Measurements from ENCODE around the gene CLDN20. TPM values are rescaled to one million over a fixed set of nuclear protein-coding genes. Genes with fewer than 3 reads are reported as not detected.
"Not testable (repeated sequence)": the region's sequence is repeated elsewhere in the genome, so short reads cannot be mapped to it uniquely, and the experiment has no call there.

Gene CLDN20
- total RNA-seq, 1 donor: not detected

DNA sequence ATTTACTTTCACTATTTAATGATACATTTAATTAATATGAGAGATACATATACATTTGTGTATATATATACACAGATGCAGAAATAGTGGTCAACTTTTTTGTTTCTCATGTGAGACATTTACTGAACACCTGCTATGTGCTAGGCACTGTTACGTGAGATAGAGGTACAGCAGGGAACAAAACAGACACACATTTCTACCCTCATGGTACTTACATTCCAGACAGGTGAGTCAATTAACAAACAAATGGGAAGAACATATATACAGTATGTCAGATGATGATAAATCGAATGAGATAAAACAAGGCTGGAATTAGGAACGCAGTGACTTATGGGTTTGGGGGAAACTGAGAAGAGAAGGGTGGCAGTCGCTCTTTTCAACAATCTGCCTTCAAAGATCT, 45.3 kb downstream of the CLDN20 start:
- DNase-seq (ENCODE audit: low read depth in 2 of 3, low spot score in 2 of 3): no peak

- DNase-seq (ENCODE audit: low read depth in 2 of 3, low spot score in 2 of 3): no peak
Measured at GRCh38 chr6:155310596-155310995, 46.8 kb downstream of the CLDN20 start.

- DNase-seq (ENCODE audit: low read depth in 2 of 3, low spot score in 2 of 3): no peak
Measured at GRCh38 chr6:155311086-155311485, 47.3 kb downstream of the CLDN20 start.

GRCh38 chr6:155311583-155311982, 47.8 kb downstream of the CLDN20 start:
- DNase-seq (ENCODE audit: low read depth in 2 of 3, low spot score in 2 of 3): no peak

DNA sequence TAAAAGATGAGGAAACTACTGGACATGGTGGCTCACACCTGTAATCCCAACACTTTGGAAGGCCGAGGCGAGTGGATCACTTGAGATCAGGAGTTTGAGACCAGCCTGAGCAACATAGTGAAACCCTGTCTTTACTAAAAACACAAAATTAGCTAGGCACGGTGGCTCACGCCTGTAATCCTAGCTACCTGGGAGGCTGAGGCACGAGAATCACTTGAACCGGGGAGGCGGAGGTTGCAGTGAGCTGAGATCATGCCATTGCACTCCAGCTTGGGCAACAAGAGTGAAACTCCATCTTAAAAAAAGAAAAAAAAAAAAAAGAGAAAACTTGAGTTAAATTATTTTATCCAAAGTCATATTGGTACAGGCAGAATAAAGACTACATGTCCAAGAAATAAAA, 49.1 kb downstream of the CLDN20 start:
- not testable (repeated sequence) for DNase-seq (ENCODE audit: low read depth in 2 of 3, low spot score in 2 of 3)

- DNase-seq (ENCODE audit: low read depth in 2 of 3, low spot score in 2 of 3): peak in 2 of 3 donors; percentile 50 to 54
Measured at GRCh38 chr6:155313602-155314091, 49.8 kb downstream of the CLDN20 start.

DNA sequence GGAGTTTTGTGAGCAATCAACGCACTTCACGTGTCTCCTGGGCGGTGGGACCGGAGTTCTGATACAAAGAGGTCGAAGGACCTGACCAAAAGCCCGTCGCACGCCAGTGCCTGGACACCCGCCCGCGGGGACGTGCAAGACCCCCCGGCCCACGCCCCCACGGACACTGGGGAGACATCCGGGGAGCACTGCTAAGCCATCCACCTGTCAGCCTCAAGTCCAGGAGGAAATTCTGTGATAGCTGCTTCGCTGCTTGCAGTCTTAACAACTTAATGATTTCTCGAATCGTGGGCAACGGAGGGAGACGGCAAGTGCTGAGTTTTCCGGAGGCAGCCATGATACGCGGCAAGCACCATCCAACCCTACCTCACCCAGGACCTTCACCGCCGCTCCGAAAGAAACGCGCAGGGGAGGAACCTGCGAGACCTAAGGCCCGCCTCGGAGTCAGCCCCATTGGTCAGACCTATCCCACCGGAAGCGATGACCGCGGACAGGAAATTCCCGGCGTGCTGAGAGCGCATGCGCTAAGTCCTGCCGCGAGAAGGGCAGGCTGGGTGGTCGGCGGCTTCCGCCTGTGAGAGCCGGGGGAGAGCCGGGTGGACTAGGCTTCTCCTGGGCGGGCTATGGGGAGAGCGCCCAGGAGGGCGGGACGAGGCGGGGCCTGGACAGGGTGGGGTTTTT, 50.4 kb downstream of the CLDN20 start, which contains the start of gene TFB1M:
Gene TFB1M (minus strand): TSS at position 393 of the 681 bp plus-strand sequence. CDS start 56 bp downstream, at position 337.
- peak; percentile 94 to 99 (median 99) for DNase-seq (ENCODE audit: low read depth in 2 of 3, low spot score in 2 of 3)

GRCh38 chr6:155314773-155315515, 51.1 kb downstream of the CLDN20 start:
- peak in 2 of 3 donors; percentile 57 to 80 for DNase-seq (ENCODE audit: low read depth in 2 of 3, low spot score in 2 of 3)

GRCh38 chr6:155315516-155315871, 51.7 kb downstream of the CLDN20 start:
- no peak for DNase-seq (ENCODE audit: low read depth in 2 of 3, low spot score in 2 of 3)

GRCh38 chr6:155316419-155316818, 52.6 kb downstream of the CLDN20 start:
- no peak for DNase-seq (ENCODE audit: low read depth in 2 of 3, low spot score in 2 of 3)

- DNase-seq (ENCODE audit: low read depth in 2 of 3, low spot score in 2 of 3): no peak
Measured at GRCh38 chr6:155317186-155317585, 53.4 kb downstream of the CLDN20 start.

GRCh38 chr6:155319902-155320301, 56.1 kb downstream of the CLDN20 start:
- peak in 1 of 3 donors; percentile 17 for DNase-seq (ENCODE audit: low read depth in 2 of 3, low spot score in 2 of 3)

GRCh38 chr6:155324172-155324571, 60.4 kb downstream of the CLDN20 start:
- no peak for DNase-seq (ENCODE audit: low read depth in 2 of 3, low spot score in 2 of 3)

GRCh38 chr6:155324993-155325392, 61.2 kb downstream of the CLDN20 start:
- no peak for DNase-seq (ENCODE audit: low read depth in 2 of 3, low spot score in 2 of 3)

DNA sequence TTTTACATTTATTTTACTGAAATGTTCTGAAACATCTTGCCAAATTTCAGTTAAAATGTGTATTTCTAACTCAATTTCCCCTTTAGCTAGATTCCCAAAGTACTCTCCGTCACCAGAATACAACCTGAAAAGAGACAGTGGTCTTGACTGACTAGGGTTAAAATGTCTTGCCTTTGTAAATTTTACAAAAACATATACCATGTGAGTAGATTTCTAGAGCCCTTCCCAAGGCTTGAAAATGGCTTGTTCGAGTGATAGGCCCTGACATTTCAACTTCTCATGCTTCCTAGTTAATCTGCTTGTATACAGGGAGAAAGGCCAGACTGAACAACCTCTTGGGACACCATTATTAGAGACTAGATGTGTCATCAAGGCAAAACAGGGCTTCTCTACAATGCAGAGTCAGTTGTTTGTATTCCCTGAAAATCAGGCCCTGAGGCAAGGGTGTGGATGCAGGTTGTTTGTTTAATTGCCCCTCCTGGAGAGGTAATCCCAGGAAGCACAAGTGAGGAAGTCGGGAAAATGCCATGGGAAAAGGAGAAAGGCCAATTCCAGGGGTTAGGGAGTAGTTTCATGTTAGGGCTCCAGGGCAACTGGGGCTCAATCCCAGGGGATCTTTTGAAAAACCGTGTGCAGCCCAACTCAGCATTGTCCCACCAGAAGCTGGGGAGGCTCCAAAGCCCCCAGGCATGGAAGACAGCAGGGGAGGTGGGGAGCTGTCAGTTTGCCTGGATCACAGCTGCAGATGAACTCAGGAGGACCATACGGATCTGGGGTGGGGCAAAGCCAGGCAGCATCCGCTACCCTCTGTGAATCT, 62.1 kb downstream of the CLDN20 start:
- no peak for DNase-seq (ENCODE audit: low read depth in 2 of 3, low spot score in 2 of 3)

Other genes with a start within 250 kb of the CLDN20 start
- 18.6 TPM for gene TFB1M, start 50.5 kb downstream of the CLDN20 start, total RNA-seq
- not detected for gene NOX3, start 191.8 kb downstream of the CLDN20 start, total RNA-seq